Stomach smooth muscle (tissue), 2 donors: Measurements from ENCODE around the gene C2CD2.

Experiments used
- H3K27ac ChIP-seq: one replicate; pipeline ENCODE4 v1.7.0; 2013; ENCODE audit warnings: mild to moderate bottlenecking, low read length, inconsistent platforms
- H3K27me3 ChIP-seq, 2 donors: one replicate each; pipeline ENCODE4 v1.7.0; 2013; ENCODE audit warnings: low read length in 2 of 2; ENCODE audit not compliant: insufficient read depth in 2 of 2, control insufficient read depth in 1 of 2
- H3K36me3 ChIP-seq, 2 donors: one replicate each; pipeline ENCODE4 v1.7.0; 2013; ENCODE audit warnings: low read length in 2 of 2; ENCODE audit not compliant: control insufficient read depth in 2 of 2, insufficient read depth in 2 of 2
- H3K4me1 ChIP-seq: one replicate; pipeline ENCODE4 v1.7.0; 2013; ENCODE audit warnings: low read length; ENCODE audit not compliant: control insufficient read depth, insufficient read depth
- H3K4me3 ChIP-seq, 2 donors: one replicate each; pipeline ENCODE4 v1.7.0; 2013; ENCODE audit warnings: low read length in 2 of 2
- H3K9ac ChIP-seq, 2 donors: one replicate each; pipeline ENCODE4 v1.7.0; 2013; ENCODE audit warnings: low read length in 2 of 2, mild to moderate bottlenecking in 1 of 2
- H3K9me3 ChIP-seq, 2 donors: one replicate each; pipeline ENCODE4 v1.7.0; 2013; ENCODE audit warnings: low read length in 2 of 2; ENCODE audit not compliant: control insufficient read depth in 2 of 2
- donor health status: healthy.
- donor health status: Pancreatic carcinoma.

C2CD2 gene

GRCh38 chr21:41866274-41866809, 87.5 kb downstream of the C2CD2 start:
- no peak overlapping the region for H3K4me3 ChIP-seq
- H3K4me1 ChIP-seq, result no peaks in the 10 kb centered on the region
- H3K27ac ChIP-seq, result no peak overlapping the region
- no peak overlapping the region for H3K9ac ChIP-seq
- no peaks in the 10 kb centered on the region for H3K9me3 ChIP-seq
- H3K36me3 ChIP-seq, result no peaks in the 10 kb centered on the region
- H3K27me3 ChIP-seq, result no peaks in the 10 kb centered on the region

DNA sequence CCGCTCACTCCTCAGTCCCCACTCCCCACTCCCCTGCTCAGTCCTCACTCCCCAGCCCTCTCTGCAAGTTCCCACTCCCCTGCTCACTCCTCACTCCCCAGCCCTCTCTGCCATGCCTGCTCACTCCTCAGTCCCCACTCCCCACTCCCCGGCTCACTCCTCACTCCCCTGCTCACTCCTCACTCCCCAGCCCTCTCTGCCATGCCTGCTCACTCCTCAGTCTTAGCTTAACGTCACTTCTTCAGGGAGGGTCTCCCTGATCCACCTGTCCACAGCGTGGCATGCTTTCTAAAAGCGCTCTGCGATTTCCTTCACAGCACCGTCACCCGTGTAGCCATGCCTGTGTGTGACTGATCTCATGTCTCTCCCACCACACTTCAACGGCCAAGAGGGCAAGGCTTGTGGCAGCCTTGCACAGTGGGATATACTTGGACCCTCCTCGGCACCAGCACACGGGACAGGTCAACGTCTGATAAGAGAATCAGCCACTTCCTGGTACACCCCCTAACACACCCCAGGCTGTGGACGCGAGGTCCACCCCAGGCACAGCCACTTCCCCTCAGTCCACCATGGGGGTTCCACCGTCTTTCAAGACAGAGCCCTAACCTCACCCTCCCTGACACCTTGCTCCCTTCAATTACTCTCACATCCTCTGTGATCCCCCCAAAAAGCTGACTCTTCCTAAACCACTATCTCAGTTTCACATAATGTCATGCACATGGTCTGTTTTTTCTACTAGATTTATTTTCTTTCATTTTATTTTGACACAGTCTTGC, 88.6 kb downstream of the C2CD2 start:
- no peak overlapping the region for H3K4me3 ChIP-seq
- no peaks in the 10 kb centered on the region for H3K36me3 ChIP-seq
- H3K9me3 ChIP-seq, result no peaks in the 10 kb centered on the region
- H3K4me1 ChIP-seq, result no peaks in the 10 kb centered on the region
- H3K27me3 ChIP-seq, result no peaks in the 10 kb centered on the region
- H3K27ac ChIP-seq, result no peak overlapping the region
- H3K9ac ChIP-seq, result no peak overlapping the region

DNA sequence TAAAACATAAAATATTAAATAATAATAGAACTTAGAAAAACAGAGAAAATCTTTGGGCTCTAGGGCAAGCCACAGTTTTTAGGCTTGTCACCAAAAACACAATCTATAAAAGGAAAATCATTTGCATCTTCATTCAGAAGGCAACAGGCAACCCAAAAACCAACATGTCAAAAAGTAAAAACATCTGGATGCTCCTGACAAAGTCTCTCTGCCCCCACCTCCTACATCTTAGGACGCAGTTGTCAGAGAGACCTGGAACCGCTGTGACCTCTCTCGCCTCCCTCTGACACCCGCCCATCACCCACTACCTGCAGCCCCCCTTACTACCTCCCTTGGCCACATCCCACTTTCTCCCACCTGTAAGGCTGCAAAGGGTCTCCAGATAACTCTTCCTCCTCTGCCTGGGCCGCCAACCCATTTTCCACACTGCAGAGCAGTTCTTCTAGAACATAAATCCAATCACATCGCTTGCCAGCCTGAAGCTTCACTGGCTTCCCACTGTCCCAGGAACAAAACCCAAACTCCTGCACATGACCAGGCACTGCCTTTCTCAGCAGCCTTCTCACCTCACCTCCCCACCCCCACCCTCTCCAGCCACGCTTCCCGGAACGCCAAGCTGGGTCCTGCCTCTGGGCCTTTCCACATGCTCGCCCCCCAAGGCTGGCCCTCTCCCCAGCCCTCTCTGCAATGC, 89.4 kb downstream of the C2CD2 start:
- no peak overlapping the region for H3K9ac ChIP-seq
- H3K9me3 ChIP-seq, result no peaks in the 10 kb centered on the region
- no peak overlapping the region for H3K4me3 ChIP-seq
- H3K27me3 ChIP-seq, result no peaks in the 10 kb centered on the region
- no peak overlapping the region for H3K27ac ChIP-seq
- H3K4me1 ChIP-seq, result no peaks in the 10 kb centered on the region
- H3K36me3 ChIP-seq, result peaks cover 0 to 2% of the 10 kb centered on the region in 2 donors

GRCh38 chr21:41863439-41863740, 90.4 kb downstream of the C2CD2 start:
- Histone ChIP-seq H3K4me1 (no peaks in the 10 kb centered on the region), H3K9ac (no peak overlapping the region), H3K27me3 (no peaks in the 10 kb centered on the region), H3K27ac (no peak overlapping the region), H3K9me3 (no peaks in the 10 kb centered on the region), H3K36me3 (peaks cover 6 to 8% of the 10 kb centered on the region in 2 donors), H3K4me3 (no peak overlapping the region)

- no peak overlapping the region for H3K4me3 ChIP-seq
- H3K9me3 ChIP-seq, result no peaks in the 10 kb centered on the region
- no peaks in the 10 kb centered on the region for H3K4me1 ChIP-seq
- H3K36me3 ChIP-seq, result peaks cover 10 to 11% of the 10 kb centered on the region in 2 donors
- H3K9ac ChIP-seq, result no peak overlapping the region
- H3K27me3 ChIP-seq, result no peaks in the 10 kb centered on the region
- H3K27ac ChIP-seq, result no peak overlapping the region
Measured at GRCh38 chr21:41861987-41862386, 91.8 kb downstream of the C2CD2 start.

GRCh38 chr21:41861255-41861654, 92.6 kb downstream of the C2CD2 start:
- Histone ChIP-seq H3K9me3 (no peaks in the 10 kb centered on the region), H3K9ac (no peak overlapping the region), H3K4me3 (no peak overlapping the region), H3K4me1 (no peaks in the 10 kb centered on the region), H3K27me3 (no peaks in the 10 kb centered on the region), H3K27ac (no peak overlapping the region), H3K36me3 (peaks cover 16 to 17% of the 10 kb centered on the region in 2 donors)

DNA sequence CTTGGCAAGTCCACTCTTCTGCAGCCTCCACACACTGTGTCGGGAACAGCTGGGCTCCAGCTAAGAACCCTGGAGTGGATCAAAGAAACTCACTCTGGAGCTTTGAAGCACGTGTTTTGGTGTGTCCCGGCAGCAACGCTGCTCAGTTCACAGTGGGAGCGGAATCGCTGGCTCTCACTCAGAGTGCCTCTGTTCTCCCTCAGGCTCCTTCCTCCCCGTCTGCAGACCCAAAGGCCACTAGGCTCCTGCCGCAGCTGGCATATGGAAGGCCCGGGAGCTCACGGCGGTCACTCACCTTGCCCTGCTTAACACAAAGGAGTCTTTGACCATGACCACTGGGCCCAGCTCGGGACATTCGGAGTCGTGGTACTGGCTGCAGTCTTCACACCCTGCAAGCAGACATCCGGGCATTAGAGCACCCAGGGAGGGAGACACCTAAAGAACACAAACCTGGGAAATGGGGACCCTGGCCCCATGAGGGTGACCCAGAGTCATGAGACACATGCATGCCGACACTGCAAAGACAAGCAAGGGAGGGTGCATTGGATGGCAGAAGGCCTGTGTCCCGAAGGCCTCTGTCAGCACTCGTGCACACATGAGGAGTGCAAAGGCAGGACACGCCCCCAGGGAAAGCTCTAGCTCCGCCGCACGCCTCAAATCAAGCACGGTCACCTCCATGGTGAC, 94.4 kb downstream of the C2CD2 start:
- no peak overlapping the region for H3K4me3 ChIP-seq
- H3K36me3 ChIP-seq, result peaks cover 16 to 28% of the 10 kb centered on the region in 2 donors
- H3K27ac ChIP-seq, result no peak overlapping the region
- no peak overlapping the region for H3K9ac ChIP-seq
- H3K4me1 ChIP-seq, result no peaks in the 10 kb centered on the region
- H3K27me3 ChIP-seq, result no peaks in the 10 kb centered on the region
- no peaks in the 10 kb centered on the region for H3K9me3 ChIP-seq

DNA sequence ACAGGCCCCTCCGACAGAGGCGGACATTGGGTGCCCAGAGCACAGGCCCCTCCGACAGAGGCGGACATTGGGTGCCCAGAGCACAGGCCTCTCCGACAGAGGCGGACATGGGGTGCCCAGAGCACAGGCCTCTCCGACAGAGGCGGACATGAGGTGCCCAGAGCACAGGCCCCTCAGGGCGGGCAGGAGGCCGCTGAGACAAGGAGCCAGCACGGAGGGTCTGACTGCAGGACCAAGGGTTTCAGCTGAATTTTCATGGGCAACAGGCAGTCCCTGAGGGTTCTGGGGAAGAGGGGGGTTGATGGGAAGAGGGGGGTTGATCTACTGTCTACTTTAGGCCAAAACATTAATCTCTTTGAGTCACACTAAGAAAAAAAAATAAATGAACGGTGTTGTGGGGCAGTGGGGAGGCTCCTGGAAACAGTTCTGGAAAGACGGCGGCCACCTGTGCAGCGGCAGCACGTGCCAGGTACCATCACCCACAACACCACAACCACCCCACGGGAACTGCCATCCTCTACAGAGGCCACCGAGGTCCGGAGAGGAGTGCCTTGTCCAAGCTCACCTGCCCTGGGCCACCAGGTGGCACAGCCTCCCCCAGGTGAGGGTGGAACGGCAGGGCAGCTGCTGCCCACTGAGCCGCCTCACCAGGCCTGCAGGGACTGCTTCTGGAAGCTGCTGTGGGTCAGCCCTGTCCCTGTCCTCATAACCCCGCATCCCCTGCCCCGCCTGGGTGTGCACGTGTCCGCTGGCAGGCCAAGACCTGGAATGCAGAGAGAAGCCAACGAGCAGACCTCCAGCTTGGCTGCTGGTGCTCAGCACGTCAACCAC, 95.1 kb downstream of the C2CD2 start:
- H3K9me3 ChIP-seq, result no peaks in the 10 kb centered on the region
- H3K27me3 ChIP-seq, result no peaks in the 10 kb centered on the region
- no peaks in the 10 kb centered on the region for H3K4me1 ChIP-seq
- H3K27ac ChIP-seq, result no peak overlapping the region
- H3K36me3 ChIP-seq, result peaks cover 18 to 35% of the 10 kb centered on the region in 2 donors
- no peak overlapping the region for H3K4me3 ChIP-seq
- H3K9ac ChIP-seq, result no peak overlapping the region

- H3K4me3 ChIP-seq, result no peak overlapping the region
- H3K4me1 ChIP-seq, result no peaks in the 10 kb centered on the region
- H3K9me3 ChIP-seq, result no peaks in the 10 kb centered on the region
- H3K36me3 ChIP-seq, result peaks cover 22 to 39% of the 10 kb centered on the region in 2 donors
- H3K9ac ChIP-seq, result no peak overlapping the region
- no peaks in the 10 kb centered on the region for H3K27me3 ChIP-seq
- no peak overlapping the region for H3K27ac ChIP-seq
Measured at GRCh38 chr21:41857771-41858300, 96.0 kb downstream of the C2CD2 start.

GRCh38 chr21:41856572-41856971, 97.2 kb downstream of the C2CD2 start:
- no peaks in the 10 kb centered on the region for H3K4me1 ChIP-seq
- H3K36me3 ChIP-seq, result peaks cover 22 to 44% of the 10 kb centered on the region in 2 donors
- no peak overlapping the region for H3K27ac ChIP-seq
- H3K9ac ChIP-seq, result no peak overlapping the region
- H3K27me3 ChIP-seq, result no peaks in the 10 kb centered on the region
- H3K4me3 ChIP-seq, result no peak overlapping the region
- H3K9me3 ChIP-seq, result no peaks in the 10 kb centered on the region
